Inferior parietal cortex (tissue), 1 donor: Measurements from ENCODE around the gene EPG5.
"Not testable (repeated sequence)": the region's sequence is repeated elsewhere in the genome, so short reads cannot be mapped to it uniquely, and the experiment has no call there.

ENCODE experiments used
- DNase-seq: peaks from one replicate; pipeline ENCODE4 v3.0.0-alpha.2; 2016; ENCODE audit errors: extremely low spot score

The EPG5 gene

DNA sequence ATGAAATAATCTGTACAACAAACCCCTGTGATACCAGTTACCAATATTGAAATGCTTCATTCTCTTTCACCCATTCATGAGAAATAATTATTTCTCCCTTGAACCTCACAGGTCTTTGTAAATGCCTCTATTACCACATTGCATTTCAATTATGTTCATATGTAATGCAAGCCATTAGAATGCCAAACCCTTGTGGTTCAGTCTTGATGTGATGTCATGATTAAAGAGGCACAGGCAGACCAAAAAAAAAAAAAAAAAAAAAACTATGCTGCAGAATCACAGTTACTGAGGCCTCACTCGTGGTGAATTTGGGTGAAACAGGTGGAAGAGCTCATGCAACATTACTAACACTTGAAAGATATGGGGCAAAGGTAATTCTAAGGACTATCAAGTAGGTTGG lies 9.4 kb upstream of the EPG5 start:
- no peak for DNase-seq

DNA sequence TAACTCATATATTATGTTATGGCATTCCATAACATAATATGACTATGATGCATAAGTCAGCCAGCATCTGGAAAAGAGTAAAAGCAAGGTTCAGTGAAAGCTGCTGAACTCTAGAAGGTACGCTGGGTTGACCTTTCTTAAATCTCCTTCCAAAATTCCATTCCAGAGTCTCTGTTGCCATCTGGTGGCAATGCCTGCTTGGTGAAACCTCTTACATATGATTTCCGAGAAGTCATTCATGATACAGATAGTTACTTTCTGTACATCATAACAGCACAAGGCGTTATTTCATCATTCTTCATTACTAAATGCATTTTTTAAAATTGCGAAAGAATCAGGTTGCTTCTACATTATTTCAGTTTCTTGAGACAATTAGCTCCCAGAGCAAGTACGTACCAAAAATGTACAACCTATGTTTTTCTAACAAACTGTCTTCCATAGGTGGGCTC lies 7.0 kb upstream of the EPG5 start:
- DNase-seq: peak; percentile 87

- not testable (repeated sequence) for DNase-seq
Observed at GRCh38 chr18:45964913-45965312, 2.2 kb downstream of the EPG5 start.

DNA sequence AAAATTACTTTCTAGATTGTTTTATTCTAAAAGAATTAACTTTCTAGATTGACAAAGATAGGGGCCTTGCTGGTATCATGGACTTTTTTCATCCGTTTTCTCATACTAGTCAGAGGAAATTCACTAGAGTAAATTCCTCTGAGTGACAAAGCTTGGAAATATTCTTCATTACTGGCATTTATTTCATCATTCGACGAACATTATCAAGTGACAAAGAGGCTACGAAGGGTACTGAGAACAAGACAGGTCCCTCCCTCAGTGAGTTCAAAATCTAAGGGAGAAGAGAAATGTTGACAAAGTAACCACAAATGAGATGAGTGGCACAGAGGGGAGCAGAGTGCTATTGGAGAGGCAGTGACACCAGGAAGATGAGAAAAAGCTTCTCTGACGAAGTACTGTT lies 4.3 kb downstream of the EPG5 start:
- DNase-seq: no peak

GRCh38 chr18:45962461-45962860 lies 4.7 kb downstream of the EPG5 start:
- DNase-seq: no peak

GRCh38 chr18:45959484-45959883 lies 7.6 kb downstream of the EPG5 start:
- DNase-seq: not testable (repeated sequence)

DNA sequence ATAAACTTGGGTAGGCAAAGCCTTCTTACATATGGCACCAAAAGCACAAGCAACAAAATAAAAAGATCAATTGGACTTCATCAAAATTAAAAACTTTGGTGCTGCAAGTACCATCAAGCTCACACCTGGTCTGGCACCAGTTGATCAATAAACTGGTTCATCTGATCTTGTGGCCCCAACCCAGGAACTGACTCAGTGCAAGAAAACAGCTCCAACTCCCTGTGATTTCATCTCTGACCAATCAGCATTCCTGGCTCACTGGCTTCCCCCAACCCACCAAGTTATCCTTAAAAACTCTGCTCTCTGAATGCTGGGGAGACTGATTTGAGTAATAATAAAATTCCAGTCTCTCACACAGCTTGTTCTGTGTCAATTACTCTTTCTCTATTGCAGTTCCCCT lies 8.4 kb downstream of the EPG5 start:
- DNase-seq: no peak

DNA sequence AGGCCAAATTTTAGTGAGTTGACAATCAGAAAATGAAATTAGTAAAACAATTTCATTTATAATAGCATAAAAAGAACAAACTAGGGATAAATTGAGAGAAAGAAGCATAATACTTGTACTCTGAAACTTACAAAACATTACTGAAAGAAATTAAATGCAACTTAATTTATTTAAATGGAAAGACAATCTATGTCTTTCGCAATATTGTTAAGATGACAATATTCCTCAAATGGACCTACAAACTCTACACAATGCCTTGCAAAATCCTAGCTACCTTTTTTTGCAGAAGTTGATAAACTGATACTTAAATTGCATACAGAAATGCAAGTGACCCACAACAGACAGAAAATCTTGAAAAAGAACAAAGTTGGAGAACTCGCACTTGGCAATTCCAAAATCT lies 9.1 kb downstream of the EPG5 start:
- no peak for DNase-seq

- DNase-seq: no peak
Observed at GRCh38 chr18:45957100-45957499, 10.0 kb downstream of the EPG5 start.

- no peak for DNase-seq
Observed at GRCh38 chr18:45954070-45954934, 12.8 kb downstream of the EPG5 start.

- DNase-seq: no peak
Observed at GRCh38 chr18:45951016-45951714, 16.0 kb downstream of the EPG5 start.

DNA sequence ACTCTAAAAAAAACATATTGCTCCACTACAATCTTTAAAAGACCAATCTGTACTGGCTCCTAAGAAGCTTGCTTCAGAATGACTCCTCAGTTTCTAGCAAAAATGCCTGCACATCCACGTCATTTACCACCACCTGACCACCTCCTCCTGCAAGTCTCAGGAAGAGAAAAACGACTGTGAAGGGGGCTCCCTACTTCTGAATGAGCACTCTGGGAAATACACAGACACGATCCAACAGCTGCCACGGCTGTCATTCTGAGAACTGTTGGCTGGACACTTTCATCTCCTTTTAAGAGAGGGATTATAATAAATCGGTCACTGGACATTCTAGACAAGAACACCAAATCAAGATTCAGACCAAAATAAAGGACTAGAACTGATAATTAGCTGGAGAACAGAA lies 21.5 kb downstream of the EPG5 start:
- DNase-seq: no peak

DNA sequence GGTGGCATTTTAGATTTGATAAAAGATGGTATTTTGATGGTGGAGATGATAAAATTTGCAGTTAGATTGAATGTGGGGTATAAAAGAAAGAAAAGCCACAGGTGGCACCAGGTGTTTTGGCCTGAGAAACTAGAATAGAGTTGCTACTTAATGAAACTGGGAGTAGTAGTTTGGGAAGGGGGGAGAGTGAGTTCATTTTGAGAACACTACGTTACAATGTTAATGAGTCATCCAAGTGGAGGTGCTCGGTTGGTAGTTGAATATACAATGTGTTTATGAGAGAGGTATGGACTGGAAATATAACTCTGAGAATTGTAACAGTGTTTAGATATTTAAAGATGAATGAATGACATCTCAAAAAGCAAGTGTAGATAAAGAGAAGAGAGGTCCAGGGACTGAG lies 26.4 kb downstream of the EPG5 start:
- DNase-seq: no peak

- DNase-seq: no peak
Observed at GRCh38 chr18:45939236-45939635, 27.9 kb downstream of the EPG5 start.

- DNase-seq: no peak
Observed at GRCh38 chr18:45938488-45938935, 28.6 kb downstream of the EPG5 start.

DNA sequence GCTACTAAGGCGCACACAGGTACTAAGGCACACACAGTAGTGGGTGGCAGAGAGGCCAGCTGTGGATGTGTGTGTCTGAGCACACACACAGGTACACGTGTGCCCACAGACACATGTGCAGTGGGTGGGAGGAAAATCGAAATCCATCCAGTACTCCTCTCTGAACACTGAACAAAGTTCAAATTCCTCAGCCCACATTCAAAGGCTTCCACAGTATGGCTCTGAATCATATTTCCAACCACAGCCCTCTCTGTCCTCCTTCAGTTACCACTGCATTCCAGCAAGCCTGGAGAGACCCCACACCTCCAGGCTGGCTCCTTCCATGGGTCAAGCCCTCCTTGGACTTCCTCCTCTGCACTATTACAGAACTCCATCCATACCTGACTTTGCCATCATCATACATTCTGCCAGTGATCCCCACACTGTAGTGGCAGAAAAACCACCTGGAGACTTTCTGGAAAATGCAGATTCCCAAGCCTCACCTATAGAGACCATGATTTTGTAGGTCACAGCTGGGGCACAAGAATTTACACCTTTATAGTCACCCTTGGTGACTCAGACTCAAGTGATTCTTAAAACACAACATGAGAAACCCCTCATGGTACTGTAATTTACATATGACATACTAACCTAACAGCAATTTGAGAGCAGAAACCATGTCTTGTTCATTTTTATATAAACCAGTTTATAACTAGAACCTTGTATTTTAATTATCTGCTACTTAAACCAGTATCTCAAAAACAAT lies 31.4 kb downstream of the EPG5 start:
- no peak for DNase-seq

GRCh38 chr18:45932708-45933107 lies 34.4 kb downstream of the EPG5 start:
- no peak for DNase-seq

GRCh38 chr18:45930963-45931362 lies 36.2 kb downstream of the EPG5 start:
- DNase-seq: no peak

GRCh38 chr18:45926691-45927090 lies 40.4 kb downstream of the EPG5 start:
- no peak for DNase-seq

DNA sequence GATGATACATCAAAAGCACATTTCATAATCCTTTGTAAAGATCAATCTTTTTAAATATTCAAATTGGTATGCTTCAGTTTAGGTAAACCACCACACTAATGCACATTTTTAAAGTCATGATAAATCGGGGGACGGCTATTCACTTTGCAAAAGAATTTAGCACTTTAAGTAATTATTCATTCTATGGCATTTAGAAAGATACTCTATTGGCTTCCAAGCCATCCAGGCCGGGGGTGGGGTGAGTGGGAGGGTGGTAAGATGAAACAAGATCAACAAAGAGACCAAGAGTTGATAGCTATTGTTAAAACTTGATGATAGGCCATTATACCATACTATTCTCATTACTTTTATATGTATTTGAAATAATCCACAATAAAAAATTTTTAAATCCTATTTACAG lies 41.0 kb downstream of the EPG5 start:
- DNase-seq: no peak

DNA sequence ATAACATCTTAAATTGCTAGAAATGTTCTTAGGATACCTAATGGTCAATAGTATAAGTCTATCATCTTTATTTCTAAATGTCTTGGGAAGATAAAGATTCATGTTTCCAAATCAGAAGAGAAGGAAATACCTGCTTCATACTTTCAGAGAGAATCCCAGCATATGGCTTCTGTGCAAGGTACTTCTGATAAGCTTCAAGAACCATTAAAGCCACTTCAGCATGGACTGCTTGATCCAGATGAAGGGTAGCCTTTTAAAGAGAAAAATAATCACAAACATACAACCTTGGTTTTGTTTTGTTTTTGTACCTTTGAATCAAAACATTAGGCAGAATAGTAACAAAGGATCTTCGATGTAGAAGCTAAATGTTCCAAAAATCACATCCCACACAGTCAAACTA lies 44.0 kb downstream of the EPG5 start:
- no peak for DNase-seq

DNA sequence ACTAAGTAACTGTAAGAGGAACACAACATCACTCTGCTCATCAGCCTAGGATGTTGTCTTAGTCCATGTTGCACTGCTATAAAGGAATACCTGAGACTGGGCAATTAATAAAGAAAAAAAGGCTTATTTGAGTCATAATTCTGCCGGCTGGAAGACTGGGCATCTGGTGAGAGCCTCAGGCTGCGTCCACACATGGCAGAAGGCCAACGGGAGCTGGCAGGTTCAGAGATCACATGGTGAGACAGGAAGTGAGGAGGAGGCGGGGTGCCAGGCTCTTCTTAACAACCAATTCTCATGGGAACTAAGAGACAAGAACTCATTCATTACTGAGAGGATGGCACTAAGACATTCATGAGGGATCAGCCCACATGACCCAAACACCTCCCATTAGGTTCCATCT lies 46.8 kb downstream of the EPG5 start:
- DNase-seq: peak; percentile 5
